Adrenal gland (tissue), 5 donors: ENCODE data around the gene SCCPDH.
A peak's percentile ranks its signal among the peaks of the same experiment; 100 is the strongest.

Experiments
- CTCF ChIP-seq, 6 experiments: fragments of 450-650 bp in 4 of 6; fragments of 200-600 bp in 2 of 6; sonication (generic) in 1 of 6; IDR thresholded peaks; 1 replicate in 5 of 6; 2 replicates in 1 of 6; pipeline versions ENCODE4 v1.5.1 to v1.8.0; 2016 to 2021; ENCODE audit warnings: antibody characterized with exemption in 6 of 6, mild to moderate bottlenecking in 2 of 6, moderate library complexity in 1 of 6
- POLR2A ChIP-seq, 2 donors: fragments of 450-650 bp; IDR thresholded peaks; one replicate each; pipeline ENCODE4 v1.6.1; 2017; ENCODE audit warnings: antibody characterized with exemption in 2 of 2, mild to moderate bottlenecking in 2 of 2, moderate library complexity in 1 of 2
- donor health status: DM: no; HTN: no; CAD: no.

GRCh38 chr1:246699095-246699735, 25.0 kb upstream of the SCCPDH start:
- TF ChIP-seq CTCF (IDR thresholded peaks at IDR 0.05) (peak; percentile 76 to 87 (median 83)), POLR2A (IDR thresholded peaks at IDR 0.05) (peak in 1 of 2 donors; percentile 49)
